Measurements from ENCODE around the gene SUCNR1. TPM values are rescaled to one million over a fixed set of nuclear protein-coding genes. Genes with fewer than 3 reads are reported as not detected.

Gene SUCNR1
- total RNA-seq, 1 donor from 2014 or later: 0.30 TPM

DNA sequence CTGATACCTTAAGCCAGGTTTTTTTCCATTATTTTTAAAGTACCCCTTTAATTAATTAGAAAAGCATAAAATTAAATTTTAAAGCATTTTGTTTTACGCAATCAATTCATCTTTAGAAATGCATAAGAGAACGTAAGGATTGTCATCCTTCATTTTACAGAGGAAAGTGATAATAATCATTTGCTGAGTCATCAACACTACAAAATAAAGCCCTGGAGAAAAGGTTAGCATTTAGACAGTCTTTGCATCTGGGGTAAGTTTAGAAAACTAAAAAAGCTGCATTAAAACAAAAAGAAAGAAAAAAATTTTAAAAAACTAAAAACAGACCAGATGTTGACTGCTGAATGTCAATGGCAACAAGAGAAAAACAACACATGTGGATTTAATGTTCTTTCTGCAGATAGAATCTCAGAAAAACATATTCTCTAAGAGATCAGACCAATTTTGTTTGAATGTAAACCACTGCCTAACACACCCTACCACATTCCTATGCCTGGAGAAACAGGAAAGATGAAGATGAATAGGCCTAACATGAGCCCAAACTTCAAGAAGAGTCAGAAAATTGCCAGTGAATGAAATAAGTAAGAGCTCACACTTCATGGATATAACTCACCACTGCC, 59.9 kb downstream of the SUCNR1 start:
- no peak for DNase-seq
- Histone ChIP-seq H3K27ac (replicated peaks) (no peak overlapping the region), H3K36me3 (no peaks in the 10 kb centered on the region), H3K4me1 (no peaks in the 10 kb centered on the region), H3K4me3 (no peak overlapping the region), H3K9me3 (replicated peaks) (no peaks in the 10 kb centered on the region), H3K27me3 (ENCODE audit: low read depth) (no peaks in the 10 kb centered on the region)
- intact Hi-C loops (cut with micrococcal nuclease): no loop called here
- TF ChIP-seq CTCF (IDR thresholded peaks at IDR 0.05; ENCODE audit: borderline replicate concordance): no peak

Other genes with a start within 250 kb of the SUCNR1 start
- gene AADACL2, start 139.7 kb upstream of the SUCNR1 start, total RNA-seq: not detected
- not detected for gene AADAC, start 59.5 kb upstream of the SUCNR1 start, total RNA-seq

Data from left ventricle myocardium inferior (tissue), 1 donor.